LHCN-M2 (cell line): Measurements from ENCODE around the gene SERGEF. TPM values are rescaled to one million over a fixed set of nuclear protein-coding genes. Genes with fewer than 3 reads are reported as not detected.

Source experiments
- DNase-seq: peaks from one replicate; pipeline ENCODE4 v3.0.0-alpha.2; 2012; ENCODE audit warnings: low read depth
- total RNA-seq: library from RNA; depleted of rRNA; stranded (reverse); fragments of >200 nt; gene quantifications from 2 replicates; pipeline ENCODE4 v1.2.3, GENCODE V29; 2014

The SERGEF gene
- total RNA-seq, 1 experiment from 2014 or later = 11.4 TPM

- DNase-seq = no peak
Observed at GRCh38 chr11:17751558-17751957, 261.3 kb downstream of the SERGEF start.

DNA sequence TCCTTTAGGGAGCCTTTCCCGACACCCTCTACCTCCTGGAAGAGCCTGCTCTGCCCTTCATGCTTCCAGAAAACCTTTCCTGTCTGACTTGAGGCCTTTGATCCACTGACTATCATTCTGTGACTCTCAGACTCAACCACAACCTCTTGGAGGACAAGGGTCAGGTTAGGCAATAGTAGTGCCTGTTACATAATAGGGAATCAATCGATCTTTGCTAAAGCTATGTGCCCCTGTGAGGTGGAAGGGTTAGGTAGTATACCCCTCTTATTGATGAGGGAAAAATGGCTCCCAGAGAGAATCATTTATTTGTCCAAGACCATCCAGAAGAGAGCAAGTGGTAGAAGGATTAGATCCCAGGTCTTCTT lies 262.1 kb downstream of the SERGEF start:
- no peak for DNase-seq

GRCh38 chr11:17750013-17750800 lies 262.6 kb downstream of the SERGEF start:
- no peak for DNase-seq

- no peak for DNase-seq
Observed at GRCh38 chr11:17748761-17749721, 263.8 kb downstream of the SERGEF start.

DNA sequence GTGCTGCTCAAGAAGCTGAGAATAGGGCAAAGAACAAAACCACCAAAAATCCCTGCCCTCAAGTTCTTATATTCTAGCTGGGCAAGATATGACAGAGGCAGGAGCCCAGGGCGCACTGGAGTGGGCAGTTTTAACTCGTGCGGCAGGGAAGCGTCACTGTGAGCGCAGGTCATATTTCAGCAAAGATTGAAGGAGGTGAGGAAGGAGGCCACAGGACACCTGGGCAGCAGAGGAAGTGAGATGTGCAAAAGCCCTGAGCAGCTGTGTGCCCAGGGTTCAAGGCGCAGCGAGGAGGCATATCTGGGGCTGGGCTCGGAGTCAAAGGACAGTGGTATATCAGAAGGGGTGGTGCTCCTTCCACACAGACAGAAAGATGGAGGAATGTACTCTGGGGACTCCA lies 264.8 kb downstream of the SERGEF start:
- DNase-seq = no peak

DNA sequence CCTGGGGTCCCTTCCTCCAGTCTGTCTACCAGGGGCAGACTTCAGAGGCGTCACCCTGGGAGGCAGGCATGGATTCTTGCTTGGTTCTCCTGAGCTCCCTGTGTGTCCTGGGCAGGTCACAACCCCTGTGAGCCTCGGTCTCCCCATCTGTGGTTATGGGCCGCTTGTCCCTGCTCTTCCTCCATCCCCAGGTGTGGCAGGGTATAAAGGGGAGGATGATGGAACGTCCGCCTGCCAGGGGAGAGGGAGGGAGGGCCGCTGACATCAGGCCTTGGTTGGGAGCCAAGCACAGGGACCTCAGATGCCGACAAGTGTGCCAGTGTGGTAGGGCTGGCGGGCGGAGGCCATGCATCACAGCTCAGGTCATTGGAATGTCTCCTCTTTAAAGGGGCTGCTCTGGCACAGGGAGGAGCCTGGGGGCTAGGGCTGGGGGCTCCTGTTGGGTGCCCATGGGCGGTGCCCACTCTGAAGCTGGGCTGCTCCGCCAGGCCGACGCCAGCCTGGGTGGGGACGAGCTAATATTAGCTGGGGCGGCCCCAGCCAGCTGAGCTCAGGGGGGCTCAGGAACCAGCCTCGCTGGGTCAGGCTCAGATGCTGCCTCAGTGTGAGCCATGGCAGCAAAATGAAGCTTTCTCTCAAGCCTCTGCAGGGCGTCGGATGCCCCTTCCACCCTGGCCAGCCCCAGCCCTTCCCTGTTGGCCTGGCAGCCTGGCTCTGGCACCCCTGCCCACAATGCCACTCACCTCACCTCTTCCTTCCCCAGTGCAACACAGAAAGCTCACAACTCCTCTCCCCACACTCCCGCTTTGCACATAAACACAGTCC lies 265.5 kb downstream of the SERGEF start:
- DNase-seq = no peak

GRCh38 chr11:17746096-17746495 lies 266.8 kb downstream of the SERGEF start:
- DNase-seq = no peak

DNA sequence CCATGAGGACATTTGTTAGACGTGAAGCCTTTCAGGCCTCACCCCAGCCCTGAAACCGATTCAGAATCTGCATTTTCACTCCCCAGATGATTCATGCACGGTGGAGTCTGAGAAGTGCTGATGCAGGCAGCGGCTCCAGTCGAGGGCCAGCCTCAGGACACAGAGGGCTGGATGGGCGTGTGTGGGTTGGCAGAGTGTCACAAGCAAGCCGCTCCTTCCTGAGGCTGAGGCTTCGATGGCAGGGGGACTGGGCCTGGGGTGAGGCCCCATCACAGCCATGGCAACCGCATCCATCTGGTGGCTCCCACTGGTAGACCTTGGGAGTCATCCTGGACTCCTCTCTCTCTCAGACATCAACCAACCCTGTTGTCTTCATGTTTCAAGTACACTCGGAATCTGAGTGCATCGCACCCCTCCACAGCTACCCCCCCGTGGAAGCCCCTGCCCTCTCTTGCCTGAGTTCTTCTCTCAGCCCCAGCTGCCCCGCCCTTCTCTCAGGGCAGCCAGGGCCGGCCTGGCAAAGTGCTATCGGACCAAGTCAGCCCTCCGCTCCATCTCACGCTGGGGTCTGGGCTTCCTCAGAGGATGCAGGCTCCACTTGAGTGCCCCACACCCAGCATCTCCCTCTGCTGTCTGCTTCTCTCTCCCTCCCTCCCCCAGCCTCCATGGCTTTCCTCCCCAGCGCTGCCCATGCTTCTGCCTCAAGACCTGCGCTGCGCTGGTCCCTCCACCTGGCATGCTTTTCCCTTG lies 267.6 kb downstream of the SERGEF start:
- DNase-seq = no peak

- DNase-seq = no peak
Observed at GRCh38 chr11:17744151-17744940, 268.5 kb downstream of the SERGEF start.

GRCh38 chr11:17743808-17744119 lies 269.1 kb downstream of the SERGEF start:
- no peak for DNase-seq

- no peak for DNase-seq
Observed at GRCh38 chr11:17743026-17743807, 269.6 kb downstream of the SERGEF start.

GRCh38 chr11:17742019-17742418 lies 270.8 kb downstream of the SERGEF start:
- DNase-seq = no peak

GRCh38 chr11:17741487-17741886 lies 271.4 kb downstream of the SERGEF start:
- DNase-seq = no peak

GRCh38 chr11:17740649-17741235 lies 272.1 kb downstream of the SERGEF start:
- no peak for DNase-seq

DNA sequence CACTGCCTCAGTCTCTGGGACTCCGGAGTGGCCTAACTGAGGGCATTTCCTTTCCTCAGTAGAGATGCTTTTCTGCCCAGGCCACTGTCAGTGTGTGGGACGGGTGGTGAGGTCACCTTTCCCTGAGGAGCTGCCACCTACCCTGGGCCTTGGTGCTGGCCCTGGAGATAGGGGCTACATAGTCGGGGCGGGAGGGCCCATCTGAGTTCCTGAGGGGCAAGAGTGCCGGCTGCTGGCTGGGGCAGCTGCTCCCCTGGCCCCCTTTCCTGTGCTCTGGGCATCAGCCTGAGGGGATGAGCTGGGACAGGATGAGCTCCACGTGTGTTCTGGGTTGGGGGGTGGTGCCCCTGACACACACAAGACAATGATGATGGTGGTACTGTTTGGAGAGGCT lies 272.9 kb downstream of the SERGEF start:
- no peak for DNase-seq

- no peak for DNase-seq
Observed at GRCh38 chr11:17738151-17738973, 274.5 kb downstream of the SERGEF start.
